ENCODE measurements around the gene BANF1. TPM values are rescaled to one million over a fixed set of nuclear protein-coding genes. Genes with fewer than 3 reads are reported as not detected.
A peak's percentile ranks its signal among the peaks of the same experiment; 100 is the strongest.

BANF1 gene
- total and polyA plus RNA-seq, 9 of the 15 experiments (the other 6 are each of a cell fraction or from before 2014, with no cell fraction given): 108 to 651 (median 263) TPM

- no peak for TF ChIP-seq TSC22D4 (tag; IDR thresholded peaks at IDR 0.05)
- TF ChIP-seq XRCC5 (IDR thresholded peaks at IDR 0.05; ENCODE audit: low read depth, low read length): peak; percentile 41; the same call in 1 of the 2 replicates
- TF ChIP-seq ZBTB12 (CRISPR knock-in tag; IDR thresholded peaks at IDR 0.05): no peak
- TF ChIP-seq ZNF740 (CRISPR knock-in tag; IDR thresholded peaks at IDR 0.05): no peak
- no peak for TF ChIP-seq ZNF740 (tag; IDR thresholded peaks at IDR 0.05)
- peak; percentile 60 for TF ChIP-seq MGA (IDR thresholded peaks at IDR 0.05)
- TF ChIP-seq FOXA3 (CRISPR knock-in tag; conservative IDR thresholded peaks at IDR 0.05 in 1 of 2, IDR thresholded peaks at IDR 0.05 in 1 of 2): no peak
- no peak for TF ChIP-seq EWSR1 (IDR thresholded peaks at IDR 0.05; ENCODE audit: borderline replicate concordance, low read depth, partially characterized antibody)
- TF ChIP-seq KDM2B (CRISPR knock-in tag; IDR thresholded peaks at IDR 0.05): 0 out of 2 replicates have a peak, but pooled peaks have one; percentile 1
- no peak for TF ChIP-seq ZNF766 (CRISPR knock-in tag; conservative IDR thresholded peaks at IDR 0.05)
- no peak for TF ChIP-seq ZNF263 (CRISPR knock-in tag; IDR thresholded peaks at IDR 0.05; ENCODE audit: borderline replicate concordance)
- no peak for TF ChIP-seq MAFK (IDR thresholded peaks at IDR 0.05; ENCODE audit: low read length)
- no peak for TF ChIP-seq ZNF764 (CRISPR knock-in tag; IDR thresholded peaks at IDR 0.05; ENCODE audit: low read depth)
- TF ChIP-seq ZKSCAN3 (CRISPR knock-in tag; IDR thresholded peaks at IDR 0.05): no peak
Measured at GRCh38 chr11:66022401-66023185, 20.3 kb downstream of the BANF1 start (continued).
